ENCODE data around the gene C1orf159. TPM values are rescaled to one million over a fixed set of nuclear protein-coding genes. Genes with fewer than 3 reads are reported as not detected.

The C1orf159 gene
- total and polyA plus RNA-seq, 2 experiments from 2014 or later = 9.6 to 21.5 TPM

DNA sequence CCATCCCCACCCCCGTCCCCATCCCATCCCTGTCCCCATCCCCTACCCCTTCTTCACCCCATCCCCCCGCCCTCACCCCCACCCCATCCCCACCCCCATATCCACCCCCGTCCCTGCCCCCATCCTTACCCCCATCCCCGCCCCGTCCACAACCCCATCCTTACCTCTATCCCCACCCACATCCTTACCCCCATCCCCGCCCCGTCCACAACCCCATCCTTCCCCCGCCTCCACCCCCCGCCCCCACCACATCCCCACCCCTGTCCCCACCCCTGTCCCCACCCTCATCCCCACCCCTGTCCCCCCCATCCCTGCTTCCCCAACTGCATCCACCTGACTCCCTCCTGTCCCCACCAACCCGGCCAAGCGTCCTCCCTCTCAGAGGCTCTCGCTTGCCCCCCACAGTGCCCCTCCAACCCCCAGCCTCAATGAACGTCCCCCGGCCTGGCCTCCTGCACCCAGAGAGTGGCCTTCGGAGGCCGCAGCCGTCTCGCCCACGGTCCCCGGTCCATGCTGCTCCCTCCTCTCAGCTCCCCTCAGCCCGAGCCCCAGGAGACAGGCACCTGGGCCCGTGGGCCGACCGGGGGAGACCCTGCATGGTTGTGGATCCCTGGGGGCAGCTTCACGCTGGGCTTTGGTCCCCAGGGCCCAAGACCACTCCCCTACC, 25.5 kb upstream of the C1orf159 start:
- H3K9me3 Mint-ChIP-seq = no peaks in the 10 kb centered on the region; the same call in 2 of the 3 replicates
- H2AFZ ChIP-seq = no peak overlapping the region
- DNase-seq (ENCODE audit: low spot score) = no peak
- H3K27me3 ChIP-seq (ENCODE audit: insufficient read depth) = peaks cover 6% of the 10 kb centered on the region; the same call in 1 of the 2 replicates
- H3K4me1 Mint-ChIP-seq = peaks cover 10% of the 10 kb centered on the region
- no peak overlapping the region for H3K27ac ChIP-seq (ENCODE audit: low read depth)
- peaks cover 10% of the 10 kb centered on the region; the same call in 1 of the 2 replicates for H3K4me1 ChIP-seq (ENCODE audit: insufficient read depth)
- no peak for ATAC-seq
- H3K27ac Mint-ChIP-seq = no peak overlapping the region
- H3K4me2 ChIP-seq = no peak overlapping the region
- H3K36me3 ChIP-seq (ENCODE audit: insufficient read depth) = no peaks in the 10 kb centered on the region; the same call in 1 of the 2 replicates
- peaks cover 6% of the 10 kb centered on the region for H3K27me3 Mint-ChIP-seq (ENCODE audit: insufficient read depth, low read depth, poor library complexity)
- no peak overlapping the region for H3K4me3 ChIP-seq
- no peaks in the 10 kb centered on the region for H3K9me2 ChIP-seq (ENCODE audit: insufficient read depth)
- H3K4me3 Mint-ChIP-seq = no peak overlapping the region
- H4K20me1 ChIP-seq (replicated peaks; ENCODE audit: insufficient read depth) = no peaks in the 10 kb centered on the region
- no peaks in the 10 kb centered on the region for H3K36me3 Mint-ChIP-seq (ENCODE audit: low read depth)
- no peak for TF ChIP-seq EZH2 (IDR thresholded peaks at IDR 0.05; ENCODE audit: low read depth, unreplicated experiment)
- TF ChIP-seq JUNB (IDR thresholded peaks at IDR 0.05; ENCODE audit: unreplicated experiment) = no peak
- TF ChIP-seq ZNF331 (CRISPR knock-in tag; IDR thresholded peaks at IDR 0.05; ENCODE audit: low read depth) = no peak
- no peak for TF ChIP-seq ZNF462 (CRISPR knock-in tag; IDR thresholded peaks at IDR 0.05)
- no peak for TF ChIP-seq NANOG (IDR thresholded peaks at IDR 0.05; ENCODE audit: borderline replicate concordance)
- TF ChIP-seq ETS1 (IDR thresholded peaks at IDR 0.05) = no peak
- TF ChIP-seq POLR2AphosphoS5 (IDR thresholded peaks at IDR 0.05; ENCODE audit: low read depth) = no peak
- TF ChIP-seq, protein P1, sequence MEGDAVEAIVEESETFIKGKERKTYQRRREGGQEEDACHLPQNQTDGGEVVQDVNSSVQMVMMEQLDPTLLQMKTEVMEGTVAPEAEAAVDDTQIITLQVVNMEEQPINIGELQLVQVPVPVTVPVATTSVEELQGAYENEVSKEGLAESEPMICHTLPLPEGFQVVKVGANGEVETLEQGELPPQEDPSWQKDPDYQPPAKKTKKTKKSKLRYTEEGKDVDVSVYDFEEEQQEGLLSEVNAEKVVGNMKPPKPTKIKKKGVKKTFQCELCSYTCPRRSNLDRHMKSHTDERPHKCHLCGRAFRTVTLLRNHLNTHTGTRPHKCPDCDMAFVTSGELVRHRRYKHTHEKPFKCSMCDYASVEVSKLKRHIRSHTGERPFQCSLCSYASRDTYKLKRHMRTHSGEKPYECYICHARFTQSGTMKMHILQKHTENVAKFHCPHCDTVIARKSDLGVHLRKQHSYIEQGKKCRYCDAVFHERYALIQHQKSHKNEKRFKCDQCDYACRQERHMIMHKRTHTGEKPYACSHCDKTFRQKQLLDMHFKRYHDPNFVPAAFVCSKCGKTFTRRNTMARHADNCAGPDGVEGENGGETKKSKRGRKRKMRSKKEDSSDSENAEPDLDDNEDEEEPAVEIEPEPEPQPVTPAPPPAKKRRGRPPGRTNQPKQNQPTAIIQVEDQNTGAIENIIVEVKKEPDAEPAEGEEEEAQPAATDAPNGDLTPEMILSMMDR (conservative IDR thresholded peaks at IDR 0.05; ENCODE audit: low read depth in 2 of 2) = no peak
- TF ChIP-seq ZNF114 (CRISPR knock-in tag; IDR thresholded peaks at IDR 0.05) = no peak
- TF ChIP-seq CREB1 (CRISPR knock-in tag; IDR thresholded peaks at IDR 0.05; ENCODE audit: low read depth) = no peak
- TF ChIP-seq EZH2phosphoT487 (IDR thresholded peaks at IDR 0.05; ENCODE audit: unreplicated experiment) = no peak
- H3F3A ChIP-seq (replicated peaks; ENCODE audit: low read depth) = no peaks in the 10 kb centered on the region
- H3K79me2 ChIP-seq (replicated peaks; ENCODE audit: insufficient read depth) = no peaks in the 10 kb centered on the region
